Skin epidermis (tissue), 12 donors: ENCODE data around the gene OR2T12.
"Not testable (repeated sequence)": the region's sequence is repeated elsewhere in the genome, so short reads cannot be mapped to it uniquely, and the experiment has no call there.

Experiments
- H3K27ac ChIP-seq, 21 experiments: fragments of 200-600 bp; sonication (generic) in 11 of 21; one replicate each; pipeline ENCODE4 v1.5.0; 2020; ENCODE audit warnings: mild to moderate bottlenecking in 3 of 21, inconsistent platforms in 2 of 21, moderate library complexity in 2 of 21
- H3K4me3 ChIP-seq, 7 experiments: fragments of 200-600 bp; sonication (generic) in 2 of 7; one replicate each; pipeline ENCODE4 v1.5.0; 2020; ENCODE audit warnings: inconsistent platforms in 2 of 7, mild to moderate bottlenecking in 2 of 7, moderate library complexity in 1 of 7

OR2T12 gene, protein sequence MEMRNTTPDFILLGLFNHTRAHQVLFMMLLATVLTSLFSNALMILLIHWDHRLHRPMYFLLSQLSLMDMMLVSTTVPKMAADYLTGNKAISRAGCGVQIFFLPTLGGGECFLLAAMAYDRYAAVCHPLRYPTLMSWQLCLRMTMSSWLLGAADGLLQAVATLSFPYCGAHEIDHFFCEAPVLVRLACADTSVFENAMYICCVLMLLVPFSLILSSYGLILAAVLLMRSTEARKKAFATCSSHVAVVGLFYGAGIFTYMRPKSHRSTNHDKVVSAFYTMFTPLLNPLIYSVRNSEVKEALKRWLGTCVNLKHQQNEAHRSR

GRCh38 chr1:248303324-248303723 lies at the start of gene OR2T12:
Gene OR2T12 (minus strand): TSS chr1:248303424. CDS start chr1:248295578, 7,846 bp downstream.
- H3K27ac ChIP-seq = no peak within 1 kb of the TSS
- no peak within 1 kb of the TSS for H3K4me3 ChIP-seq

DNA sequence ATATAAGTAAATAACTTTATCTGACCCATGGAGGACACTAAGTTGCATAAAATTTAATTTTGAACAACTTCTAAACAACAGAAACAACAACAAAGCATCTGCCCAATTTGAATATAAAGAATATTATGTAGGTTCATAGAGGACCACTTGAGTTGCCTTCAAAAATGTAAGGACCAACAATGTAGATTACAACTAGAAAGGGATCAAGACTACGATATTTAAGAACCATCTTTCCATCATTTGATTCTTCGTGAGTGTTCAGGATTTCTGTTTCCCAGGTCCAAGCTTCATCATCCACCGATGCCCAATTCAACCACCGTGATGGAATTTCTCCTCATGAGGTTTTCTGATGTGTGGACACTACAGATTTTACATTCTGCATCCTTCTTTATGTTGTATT lies 45.3 kb upstream of the OR2T12 start, which contains the start of gene OR14C36:
Gene OR14C36, plus strand, starts transcription at position 301 of the 400 bp plus-strand sequence. Its CDS starts 0 bp downstream, at position 301.
- Histone ChIP-seq H3K27ac (no peak within 1 kb of the TSS), H3K4me3 (no peak within 1 kb of the TSS)

GRCh38 chr1:248343451-248343850 lies 40.2 kb upstream of the OR2T12 start:
- no peak overlapping the region for H3K4me3 ChIP-seq
- no peak overlapping the region for H3K27ac ChIP-seq

DNA sequence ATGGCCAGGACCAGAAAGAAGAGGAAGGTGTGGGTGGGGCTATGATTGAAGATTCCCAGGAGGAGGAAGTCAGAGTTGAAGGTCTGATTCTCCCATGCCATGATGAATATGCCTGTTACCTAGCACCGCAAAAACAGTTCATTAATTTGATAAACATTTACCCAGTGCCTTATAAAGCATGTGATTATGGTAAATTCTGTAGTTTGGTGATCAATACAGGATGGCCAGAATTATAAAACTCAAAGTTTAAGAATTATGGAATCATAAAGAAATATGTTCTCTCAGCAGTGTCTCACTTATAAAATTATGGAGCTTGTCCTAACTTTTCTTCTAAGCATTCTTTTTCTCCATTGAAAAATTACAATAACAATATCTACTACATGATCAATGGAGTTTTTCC lies 21.2 kb upstream of the OR2T12 start, which contains the start of gene OR2M7:
Gene OR2M7, minus strand, starts transcription at position 101 of the 400 bp plus-strand sequence. Its CDS starts 0 bp downstream, at position 101.
- no peak within 1 kb of the TSS for H3K27ac ChIP-seq

GRCh38 chr1:248316796-248317195 lies 13.6 kb upstream of the OR2T12 start:
- H3K4me3 ChIP-seq = no peak overlapping the region
- H3K27ac ChIP-seq = no peak overlapping the region

More for the DNA sequence above, 21.2 kb upstream of the OR2T12 start, which contains the start of gene OR2M7:
- no peak within 1 kb of the TSS for H3K4me3 ChIP-seq

- H3K4me3 ChIP-seq, H3K27ac ChIP-seq: not testable (repeated sequence)
Observed at GRCh38 chr1:248306740-248307139, 3.5 kb upstream of the OR2T12 start.

GRCh38 chr1:248306103-248306502 lies 2.9 kb upstream of the OR2T12 start:
- no peak overlapping the region for H3K4me3 ChIP-seq
- H3K27ac ChIP-seq = no peak overlapping the region

- H3K27ac ChIP-seq, H3K4me3 ChIP-seq: not testable (repeated sequence)
Observed at GRCh38 chr1:248305672-248306071, 2.4 kb upstream of the OR2T12 start.

DNA sequence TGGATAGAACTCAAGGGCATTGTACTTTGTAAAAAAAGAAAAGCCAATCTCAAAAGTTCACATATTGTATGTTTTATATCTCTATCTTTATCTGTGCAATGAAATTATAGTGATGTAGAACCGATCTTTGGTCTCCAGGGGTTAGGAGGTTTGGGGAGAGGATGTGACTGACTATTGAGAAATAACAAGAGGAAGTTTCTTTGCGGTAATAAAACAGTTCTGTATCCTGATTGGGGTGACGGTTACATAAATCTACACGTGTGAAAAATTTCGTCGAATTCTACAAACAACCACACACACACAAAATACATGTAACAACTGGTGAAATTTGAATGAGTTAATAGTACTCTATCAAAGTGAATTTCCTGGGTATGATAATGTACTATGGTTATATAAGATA lies 14.8 kb downstream of the OR2T12 start:
- no peak overlapping the region for H3K27ac ChIP-seq
- no peak overlapping the region for H3K4me3 ChIP-seq

GRCh38 chr1:248277876-248278275 lies 25.3 kb downstream of the OR2T12 start, which contains the start of gene OR2T33:
Gene OR2T33 (minus strand): TSS chr1:248277976. CDS start chr1:248273814, 4,162 bp downstream.
- no peak within 1 kb of the TSS for H3K27ac ChIP-seq
- H3K4me3 ChIP-seq = no peak within 1 kb of the TSS

DNA sequence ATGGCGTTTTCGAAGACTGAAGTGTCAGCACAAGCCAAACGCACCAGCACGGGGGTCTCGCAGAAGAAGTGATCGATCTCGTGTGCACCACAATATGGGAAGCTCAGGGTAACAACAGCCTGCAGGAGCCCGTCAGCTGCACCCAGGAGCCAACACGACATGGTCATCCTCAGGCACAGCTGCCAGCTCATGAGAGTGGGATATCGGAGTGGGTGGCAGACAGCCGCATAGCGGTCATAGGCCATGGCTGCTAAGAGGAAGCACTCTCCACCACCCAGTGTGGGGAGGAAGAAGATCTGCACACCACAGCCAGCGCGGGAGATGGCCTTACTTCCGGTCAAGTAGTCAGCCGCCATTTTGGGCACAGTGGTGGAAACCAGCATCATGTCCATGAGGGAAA lies 30.0 kb downstream of the OR2T12 start:
- not testable (repeated sequence) for H3K27ac ChIP-seq, H3K4me3 ChIP-seq

GRCh38 chr1:248268178-248268577 lies 35.0 kb downstream of the OR2T12 start:
- H3K4me3 ChIP-seq = no peak overlapping the region

GRCh38 chr1:248259309-248259708 lies 43.9 kb downstream of the OR2T12 start:
- not testable (repeated sequence) for H3K4me3 ChIP-seq, H3K27ac ChIP-seq

More at GRCh38 chr1:248268178-248268577, 35.0 kb downstream of the OR2T12 start:
- H3K27ac ChIP-seq = no peak overlapping the region

DNA sequence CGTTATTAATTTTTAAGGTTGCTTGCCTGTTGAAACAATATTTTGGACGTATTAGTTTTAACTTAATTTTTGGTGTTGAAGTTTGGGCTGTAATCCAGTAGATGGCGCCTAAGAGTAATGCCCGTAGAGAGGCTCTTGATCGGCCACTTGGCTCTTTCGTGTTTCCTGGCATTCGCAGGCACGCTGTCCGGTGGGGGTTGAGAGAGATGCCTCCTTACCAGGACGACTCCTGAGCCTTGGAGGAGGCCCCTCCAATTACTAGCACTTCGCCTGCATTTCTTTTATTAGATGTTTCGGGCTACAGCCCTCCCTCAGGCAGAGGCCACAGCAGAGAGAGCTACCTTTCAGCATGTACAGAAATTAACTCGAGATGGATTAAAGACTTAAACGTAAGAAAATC lies 60.0 kb downstream of the OR2T12 start:
- Histone ChIP-seq H3K27ac (no peak overlapping the region), H3K4me3 (no peak overlapping the region)
